SK-N-MC (cell line): ENCODE measurements around the gene SLC44A1.
A peak's percentile ranks its signal among the peaks of the same experiment; 100 is the strongest.

Experiments
- DNase-seq: peaks from one replicate; pipeline ENCODE4 v3.0.0-alpha.2; 2011; ENCODE audit warnings: low read depth, low spot score
- H3K27ac ChIP-seq: fragments of 200-600 bp; sonication (generic); 2 replicates; pipeline ENCODE4 v1.5.1; 2016; ENCODE audit warnings: mixed run types
- H3K36me3 ChIP-seq: fragments of 200-600 bp; sonication (generic); 2 replicates; pipeline ENCODE4 v1.6.1; 2017; ENCODE audit warnings: antibody characterized with exemption, low read length, mixed read lengths; ENCODE audit not compliant: insufficient read depth
- H3K4me3 ChIP-seq: fragments of 200-600 bp; sonication (generic); 2 replicates; pipeline ENCODE4 v1.5.1; 2016
- H3K9ac ChIP-seq: fragments of 200-600 bp; sonication (generic); 2 replicates; pipeline ENCODE4 v1.8.0; 2017; ENCODE audit warnings: mixed run types, mixed read lengths; ENCODE audit not compliant: insufficient read length
- H3K9me3 ChIP-seq: fragments of 200-600 bp; sonication (generic); 2 replicates; pipeline ENCODE4 v1.6.1; 2017; ENCODE audit warnings: low read depth, mild to moderate bottlenecking, antibody characterized with exemption, low read length, moderate library complexity, mixed read lengths
- EZH2 ChIP-seq: fragments of 200-600 bp; sonication (generic); IDR thresholded peaks from one replicate; pipeline ENCODE4 v1.6.1; 2017; ENCODE audit warnings: antibody characterized with exemption
- FOXP2 ChIP-seq: optimal IDR thresholded peaks from 2 replicates; pipeline ENCODE3; 2011; ENCODE audit warnings: mild to moderate bottlenecking, moderate library complexity; ENCODE audit not compliant: insufficient read depth; ENCODE audit errors: extremely low read length, control extremely low read depth
- POLR2AphosphoS5 ChIP-seq: IDR thresholded peaks from 2 replicates; pipeline ENCODE4 v1.6.1; 2012; ENCODE audit warnings: mild to moderate bottlenecking, low read depth, low read length, borderline replicate concordance

Gene SLC44A1

DNA sequence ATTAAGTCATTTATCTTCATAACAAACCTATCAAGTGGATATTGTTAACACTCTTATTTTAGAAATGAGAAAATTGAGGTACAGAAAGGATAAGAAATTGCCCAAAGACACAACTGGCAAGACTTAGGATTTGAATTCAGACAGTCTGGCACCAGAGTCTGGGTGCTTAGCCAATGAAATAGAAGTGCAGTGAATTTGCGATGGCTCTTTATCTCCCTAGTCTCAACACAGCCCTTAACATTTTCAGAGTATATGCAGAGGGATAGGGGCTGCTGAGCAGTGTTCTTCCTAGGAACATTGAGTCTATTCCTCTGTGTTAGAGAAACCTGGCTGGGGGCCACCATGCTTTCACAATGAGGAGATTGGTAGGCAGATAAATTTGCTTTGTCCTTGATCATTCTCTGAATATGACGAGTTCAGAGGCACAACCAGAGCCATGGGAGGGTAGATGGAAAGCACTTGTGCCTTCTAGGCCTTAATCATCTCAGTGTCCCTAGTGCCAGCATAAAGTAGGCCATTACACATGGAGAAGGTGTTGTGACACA is 197.2 kb downstream of the SLC44A1 start:
- H3K9ac ChIP-seq, result no peak overlapping the region
- TF ChIP-seq FOXP2 (no peak), POLR2AphosphoS5 (no peak), EZH2 (no peak)
- peak overlapping the region; percentile 76 for H3K27ac ChIP-seq
- no peaks in the 10 kb centered on the region for H3K9me3 ChIP-seq
- 0 out of 2 replicates have a peak overlapping the region, but pooled peaks have one; percentile 12 for H3K4me3 ChIP-seq
- DNase-seq, result no peak
- no peaks in the 10 kb centered on the region for H3K36me3 ChIP-seq

DNA sequence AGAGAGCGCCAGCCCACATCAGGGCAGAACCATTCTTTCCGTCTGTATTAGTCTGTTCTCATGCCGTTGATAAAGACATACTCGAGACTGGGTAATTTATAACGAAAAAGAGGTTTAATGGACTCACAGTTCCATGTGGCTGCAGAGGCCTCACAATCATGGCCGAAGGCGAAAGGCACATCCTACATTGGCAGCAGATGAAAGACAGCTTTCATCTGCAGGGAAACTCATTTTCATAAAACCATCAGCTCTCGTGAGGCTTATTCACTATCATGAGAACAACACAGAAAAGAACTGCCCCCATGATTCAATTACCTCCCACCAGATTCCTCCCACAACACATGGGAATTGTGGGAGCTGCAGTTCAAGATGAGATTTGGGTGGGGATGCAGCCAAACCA is 198.7 kb downstream of the SLC44A1 start:
- Histone ChIP-seq H3K9ac (no peak overlapping the region), H3K9me3 (no peaks in the 10 kb centered on the region), H3K4me3 (no peak overlapping the region), H3K27ac (no peak overlapping the region), H3K36me3 (no peaks in the 10 kb centered on the region)
- no peak for TF ChIP-seq POLR2AphosphoS5
- TF ChIP-seq EZH2, result no peak
- no peak for TF ChIP-seq FOXP2
- DNase-seq, result no peak

DNA sequence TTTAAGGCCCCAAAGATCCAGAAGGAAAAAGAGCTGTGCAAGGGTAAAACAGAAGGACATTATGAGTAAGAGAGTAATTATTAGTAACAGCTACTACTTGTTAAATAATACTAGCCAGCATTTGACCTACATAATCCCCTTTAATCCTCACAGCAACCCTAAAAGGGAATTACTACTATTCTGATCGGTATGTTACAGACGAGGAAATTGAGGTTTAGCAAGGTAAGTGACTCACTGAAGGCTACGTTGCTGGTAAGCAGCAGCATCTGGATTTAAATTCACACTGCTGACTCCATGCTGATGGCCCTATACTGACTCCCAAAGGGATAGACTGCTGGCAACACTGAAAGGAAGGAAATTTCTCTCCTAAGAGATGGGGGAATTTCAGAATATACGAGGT is 199.7 kb downstream of the SLC44A1 start:
- no peak for TF ChIP-seq FOXP2
- no peak for TF ChIP-seq POLR2AphosphoS5
- no peak for TF ChIP-seq EZH2
- no peak overlapping the region for H3K27ac ChIP-seq
- DNase-seq, result no peak
- no peak overlapping the region for H3K9ac ChIP-seq
- no peaks in the 10 kb centered on the region for H3K36me3 ChIP-seq
- no peak overlapping the region for H3K4me3 ChIP-seq
- no peaks in the 10 kb centered on the region for H3K9me3 ChIP-seq

DNA sequence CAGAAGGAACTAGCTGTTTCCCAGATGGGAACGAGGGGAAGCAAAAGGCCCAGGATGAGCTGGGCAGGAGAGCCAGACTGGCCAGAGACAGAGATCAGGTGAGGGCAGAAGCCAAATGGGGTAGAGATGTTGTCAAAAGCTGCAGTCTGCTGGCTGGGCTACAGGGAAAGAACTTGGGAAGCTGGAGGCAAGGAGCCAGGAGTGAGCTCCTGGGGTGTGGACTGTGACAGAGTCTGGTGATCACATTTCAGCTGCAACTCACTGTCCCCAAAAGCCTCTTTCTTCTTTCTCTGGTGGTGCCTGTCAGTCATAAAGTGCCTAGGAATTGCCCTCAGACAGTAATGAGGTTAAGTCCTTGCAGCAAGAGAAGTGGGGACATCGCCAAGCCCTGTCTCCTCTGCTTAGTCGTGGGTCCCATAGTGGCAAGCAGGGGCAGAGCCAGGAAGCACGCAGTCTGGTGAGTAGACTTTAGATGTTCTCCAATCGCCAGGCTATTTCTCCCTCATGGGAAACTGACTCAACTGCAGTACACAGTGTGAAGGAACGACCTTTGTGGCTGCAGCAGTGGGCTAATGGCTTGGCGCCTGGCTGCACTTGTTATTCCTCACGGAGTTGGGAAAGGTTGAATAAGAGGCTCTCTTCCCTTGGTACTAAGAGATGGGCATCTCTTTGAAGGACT is 200.9 kb downstream of the SLC44A1 start:
- TF ChIP-seq POLR2AphosphoS5 (no peak), FOXP2 (no peak), EZH2 (no peak)
- no peaks in the 10 kb centered on the region for H3K36me3 ChIP-seq
- H3K9me3 ChIP-seq, result no peaks in the 10 kb centered on the region
- no peak overlapping the region for H3K9ac ChIP-seq
- DNase-seq, result no peak
- no peak overlapping the region for H3K27ac ChIP-seq
- H3K4me3 ChIP-seq, result no peak overlapping the region

DNA sequence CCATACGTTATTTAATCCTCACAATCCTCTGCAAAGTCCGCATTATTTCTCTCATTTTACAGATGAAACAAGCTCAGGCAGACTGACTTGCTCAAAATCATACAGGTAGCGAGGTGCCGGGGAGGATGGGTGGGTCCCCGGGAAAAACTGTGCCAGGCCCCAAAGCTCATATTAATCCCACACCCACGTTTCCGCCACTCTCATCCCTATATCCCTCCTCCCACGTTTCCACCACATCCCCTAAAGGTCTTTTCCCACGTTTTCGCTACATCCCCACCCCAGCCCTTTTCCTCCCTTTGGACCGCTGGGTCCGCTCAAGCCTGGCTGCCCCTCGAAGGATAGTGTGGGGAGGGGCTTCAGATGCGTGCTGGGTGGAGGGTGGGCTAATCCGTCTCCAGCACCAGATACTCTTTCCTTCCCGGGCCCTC is 202.9 kb downstream of the SLC44A1 start:
- H3K36me3 ChIP-seq, result no peaks in the 10 kb centered on the region
- H3K9ac ChIP-seq, result peak overlapping the region; percentile 82
- peak overlapping the region; percentile 99 for H3K4me3 ChIP-seq
- H3K27ac ChIP-seq, result no peak overlapping the region
- no peaks in the 10 kb centered on the region for H3K9me3 ChIP-seq
- TF ChIP-seq POLR2AphosphoS5 (no peak), FOXP2 (no peak), EZH2 (no peak)
- no peak for DNase-seq

DNA sequence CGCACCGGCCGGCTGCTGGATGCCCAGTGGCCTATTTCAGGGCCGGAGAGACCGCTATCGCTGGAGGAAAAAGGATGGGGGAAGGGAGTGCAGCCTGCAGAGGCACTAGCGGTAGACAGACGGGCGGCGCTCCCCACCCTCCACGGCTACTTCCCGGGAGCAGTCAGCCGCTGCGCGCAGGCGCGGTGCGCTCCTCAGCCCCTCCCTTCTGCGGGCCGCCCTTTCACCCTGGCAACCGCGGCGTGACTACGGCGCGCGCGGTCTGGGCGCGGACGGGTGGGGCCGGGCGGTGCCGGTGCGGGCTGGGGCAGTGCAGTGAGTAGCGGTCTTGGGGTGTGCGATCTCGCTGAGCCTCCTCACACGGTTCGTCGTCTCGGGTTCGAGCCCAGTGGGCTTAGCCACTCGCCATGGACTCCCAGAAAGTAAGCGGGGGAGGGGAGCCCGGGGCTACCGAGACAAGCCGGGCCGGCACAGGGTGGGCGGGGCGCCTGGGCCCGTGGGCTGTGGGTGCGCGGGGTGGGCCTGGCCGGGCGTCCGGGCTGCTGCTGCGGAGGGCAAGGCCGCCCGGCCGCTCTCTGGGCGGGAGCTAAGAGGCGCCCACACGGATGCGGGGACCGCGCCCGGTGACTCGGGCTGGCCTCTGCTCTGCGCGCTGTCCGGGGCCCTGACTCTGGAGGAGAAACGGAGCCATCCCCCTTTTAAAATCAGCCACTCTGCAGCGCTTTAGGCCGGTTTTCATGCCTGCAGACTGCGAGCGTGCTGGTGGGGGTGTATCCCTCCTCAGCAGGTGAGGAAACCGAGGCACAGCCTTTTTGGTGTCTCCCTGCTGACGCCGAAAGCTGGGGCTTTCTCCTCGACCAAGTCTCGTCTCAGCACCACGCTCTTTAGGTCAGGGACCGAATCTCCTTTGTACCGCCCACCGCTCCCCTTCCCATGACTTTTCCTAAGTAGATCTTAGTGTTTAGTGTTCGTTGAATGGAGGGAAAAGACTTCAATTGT is 203.7 kb downstream of the SLC44A1 start, which contains the start of gene FSD1L:
Gene FSD1L, plus strand, starts transcription at position 221 of the 999 bp plus-strand sequence. Its CDS starts 187 bp downstream, at position 408.
- H3K9ac ChIP-seq, result peak within 1 kb of the TSS; percentile 82
- no peaks in the 10 kb centered on the region for H3K9me3 ChIP-seq
- H3K4me3 ChIP-seq, result peak within 1 kb of the TSS; percentile 99
- TF ChIP-seq FOXP2 (no peak), POLR2AphosphoS5 (peak; percentile 80; the same call in 1 of the 2 replicates)
- H3K27ac ChIP-seq, result no peak within 1 kb of the TSS; the same call in 1 of the 2 replicates
- H3K36me3 ChIP-seq, result no peaks in the 10 kb centered on the region
- no peak for DNase-seq

DNA sequence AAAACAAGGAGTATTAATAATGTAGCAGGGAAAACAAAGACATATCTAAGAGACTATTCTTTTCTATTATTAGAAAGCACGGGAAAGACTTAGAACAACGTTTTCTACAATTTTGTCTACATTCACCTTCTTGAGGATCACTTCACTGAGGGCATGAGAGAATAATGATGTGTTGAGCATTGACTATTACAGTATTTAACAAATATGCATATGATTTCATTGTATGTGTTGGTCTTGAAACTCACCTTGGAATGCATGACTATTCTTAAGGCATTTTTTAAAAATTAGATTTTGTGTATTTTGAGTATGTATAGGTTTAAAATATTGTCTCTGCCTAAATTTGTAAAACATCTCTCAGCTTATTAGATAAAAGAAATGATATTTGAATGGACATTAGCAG is 204.6 kb downstream of the SLC44A1 start:
- Histone ChIP-seq H3K9ac (peak overlapping the region; percentile 82), H3K27ac (no peak overlapping the region), H3K9me3 (no peaks in the 10 kb centered on the region), H3K4me3 (peak overlapping the region; percentile 99), H3K36me3 (peaks cover 7% of the 10 kb centered on the region; the same call in 1 of the 2 replicates)
- TF ChIP-seq EZH2 (no peak), POLR2AphosphoS5 (no peak), FOXP2 (no peak)
- DNase-seq, result no peak

DNA sequence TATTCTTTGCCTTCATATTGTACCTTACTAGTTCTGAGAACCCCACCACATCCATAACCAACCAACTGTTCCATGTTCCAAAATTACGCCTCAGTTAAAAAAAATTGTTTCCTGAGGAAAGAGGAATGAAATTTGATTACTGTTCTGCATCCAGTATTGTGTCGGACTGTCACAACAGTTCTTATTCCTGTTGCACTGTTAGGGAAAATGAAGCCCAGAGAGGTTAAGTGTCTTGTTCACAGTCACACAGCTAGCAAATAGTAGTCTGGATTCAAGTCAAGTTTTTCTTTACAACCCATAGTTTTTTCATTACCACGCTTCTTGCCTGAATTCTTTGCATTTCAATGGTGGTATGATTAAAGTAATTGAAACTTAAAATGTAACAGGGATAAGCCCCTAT is 207.7 kb downstream of the SLC44A1 start:
- no peak for TF ChIP-seq FOXP2
- no peak for TF ChIP-seq POLR2AphosphoS5
- TF ChIP-seq EZH2, result no peak
- DNase-seq, result no peak
- Histone ChIP-seq H3K9me3 (peaks cover 3% of the 10 kb centered on the region; the same call in 1 of the 2 replicates), H3K9ac (no peak overlapping the region), H3K4me3 (no peak overlapping the region), H3K36me3 (peaks cover 12% of the 10 kb centered on the region; the same call in 1 of the 2 replicates), H3K27ac (no peak overlapping the region)
